ENCODE measurements around the gene GMFB.

DNA sequence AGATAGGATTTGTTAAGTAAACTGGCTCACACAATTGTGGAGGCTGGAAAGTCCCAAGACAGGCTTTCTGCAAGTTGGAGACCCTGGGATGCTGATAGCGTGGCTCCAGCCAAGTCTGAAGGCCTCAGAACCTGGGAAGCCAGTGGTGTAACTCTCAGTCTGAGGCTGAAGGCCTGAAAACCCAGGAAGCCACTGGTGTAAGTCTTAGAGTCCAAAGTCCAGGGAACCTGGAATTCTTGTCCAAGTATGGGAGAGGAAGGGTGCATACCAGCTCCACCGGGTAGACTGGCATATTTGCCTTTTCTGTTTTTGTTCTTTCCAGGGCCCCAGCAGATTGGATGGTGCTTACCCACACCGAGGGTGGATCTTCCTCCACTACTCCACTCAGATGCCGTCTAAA lies 18.1 kb downstream of the GMFB start:
- TF ChIP-seq POLR2AphosphoS5 (IDR thresholded peaks at IDR 0.05) (no peak), EP300 (IDR thresholded peaks at IDR 0.05) (no peak), POLR2A (IDR thresholded peaks at IDR 0.05) (no peak)
- TF ChIP-seq, protein P1, sequence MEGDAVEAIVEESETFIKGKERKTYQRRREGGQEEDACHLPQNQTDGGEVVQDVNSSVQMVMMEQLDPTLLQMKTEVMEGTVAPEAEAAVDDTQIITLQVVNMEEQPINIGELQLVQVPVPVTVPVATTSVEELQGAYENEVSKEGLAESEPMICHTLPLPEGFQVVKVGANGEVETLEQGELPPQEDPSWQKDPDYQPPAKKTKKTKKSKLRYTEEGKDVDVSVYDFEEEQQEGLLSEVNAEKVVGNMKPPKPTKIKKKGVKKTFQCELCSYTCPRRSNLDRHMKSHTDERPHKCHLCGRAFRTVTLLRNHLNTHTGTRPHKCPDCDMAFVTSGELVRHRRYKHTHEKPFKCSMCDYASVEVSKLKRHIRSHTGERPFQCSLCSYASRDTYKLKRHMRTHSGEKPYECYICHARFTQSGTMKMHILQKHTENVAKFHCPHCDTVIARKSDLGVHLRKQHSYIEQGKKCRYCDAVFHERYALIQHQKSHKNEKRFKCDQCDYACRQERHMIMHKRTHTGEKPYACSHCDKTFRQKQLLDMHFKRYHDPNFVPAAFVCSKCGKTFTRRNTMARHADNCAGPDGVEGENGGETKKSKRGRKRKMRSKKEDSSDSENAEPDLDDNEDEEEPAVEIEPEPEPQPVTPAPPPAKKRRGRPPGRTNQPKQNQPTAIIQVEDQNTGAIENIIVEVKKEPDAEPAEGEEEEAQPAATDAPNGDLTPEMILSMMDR (IDR thresholded peaks at IDR 0.05): no peak
